Measurements from ENCODE around the gene KLHDC1. TPM values are rescaled to one million over a fixed set of nuclear protein-coding genes. Genes with fewer than 3 reads are reported as not detected.

Gene KLHDC1
- polyA plus RNA-seq, 1 donor from 2014 or later: 2.6 TPM

GRCh38 chr14:49792618-49793017 lies 99.7 kb downstream of the KLHDC1 start:
- Mint-ChIP-seq H3K9me3 (no peaks in the 10 kb centered on the region), H3K27ac (peak overlapping the region in 1 of 3 donors; percentile 71), H3K4me1 (no peaks in the 10 kb centered on the region), H3K36me3 (peaks cover 9% of the 10 kb centered on the region), H3K27me3 (no peaks in the 10 kb centered on the region), H3K4me3 (no peak overlapping the region)

- H3K27ac Mint-ChIP-seq: no peak overlapping the region
- H3K9me3 Mint-ChIP-seq: no peaks in the 10 kb centered on the region
- H3K36me3 Mint-ChIP-seq: peaks cover 8% of the 10 kb centered on the region
- no peak overlapping the region for H3K4me3 Mint-ChIP-seq
- no peaks in the 10 kb centered on the region for H3K27me3 Mint-ChIP-seq
- H3K4me1 Mint-ChIP-seq: no peaks in the 10 kb centered on the region
Measured at GRCh38 chr14:49796025-49796424, 103.1 kb downstream of the KLHDC1 start.

Other genes starting within 250 kb of the KLHDC1 start
- 10,099 TPM for gene RPS29, start 106.7 kb upstream of the KLHDC1 start, polyA plus RNA-seq
- 10.1 TPM for gene LRR1, start 94.2 kb upstream of the KLHDC1 start, polyA plus RNA-seq
- 504 TPM for gene RPL36AL, start 72.5 kb upstream of the KLHDC1 start, polyA plus RNA-seq
- 31.3 TPM for gene MGAT2, start 72.3 kb upstream of the KLHDC1 start, polyA plus RNA-seq
- 33.4 TPM for gene DNAAF2, start 57.9 kb upstream of the KLHDC1 start, polyA plus RNA-seq
- gene POLE2, start 4.9 kb upstream of the KLHDC1 start, polyA plus RNA-seq: not detected
- gene KLHDC2, start 75.0 kb downstream of the KLHDC1 start, polyA plus RNA-seq: 48.1 TPM
- 55.9 TPM for gene NEMF, start 159.7 kb downstream of the KLHDC1 start, polyA plus RNA-seq
- 222 TPM for gene ARF6, start 200.0 kb downstream of the KLHDC1 start, polyA plus RNA-seq

Data from IgD-negative memory B cell (primary cell).